GM12874 (cell line): ENCODE measurements around the gene BCAS4.

Experiments
- TF ChIP-seq, protein P1 (sequence below): IDR thresholded peaks from 2 replicates; pipeline ENCODE4 v1.5.1; 2011; ENCODE audit warnings: low read depth, mild to moderate bottlenecking, control low read depth, low read length, moderate library complexity; ENCODE audit not compliant: insufficient read depth

The BCAS4 gene

DNA sequence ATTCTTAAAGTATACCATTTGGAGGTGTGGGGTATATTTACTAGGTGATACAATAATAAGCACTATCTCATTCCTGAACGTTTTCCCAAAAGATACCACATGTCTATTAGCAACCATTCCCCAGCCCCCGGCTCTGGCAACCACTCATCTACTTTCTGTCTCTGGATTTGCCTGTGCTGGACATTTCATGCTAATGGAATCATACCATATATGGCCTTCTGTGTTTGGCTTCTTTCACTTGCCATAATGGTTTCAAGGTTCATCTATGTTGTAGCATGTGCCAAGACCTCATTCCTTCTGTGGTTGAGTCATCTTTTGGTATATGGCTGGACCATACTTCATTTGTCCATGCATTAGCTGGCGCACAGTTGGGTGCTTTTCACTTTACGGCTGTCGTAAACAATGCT, 39.7 kb downstream of the BCAS4 start:
- TF ChIP-seq, protein P1, sequence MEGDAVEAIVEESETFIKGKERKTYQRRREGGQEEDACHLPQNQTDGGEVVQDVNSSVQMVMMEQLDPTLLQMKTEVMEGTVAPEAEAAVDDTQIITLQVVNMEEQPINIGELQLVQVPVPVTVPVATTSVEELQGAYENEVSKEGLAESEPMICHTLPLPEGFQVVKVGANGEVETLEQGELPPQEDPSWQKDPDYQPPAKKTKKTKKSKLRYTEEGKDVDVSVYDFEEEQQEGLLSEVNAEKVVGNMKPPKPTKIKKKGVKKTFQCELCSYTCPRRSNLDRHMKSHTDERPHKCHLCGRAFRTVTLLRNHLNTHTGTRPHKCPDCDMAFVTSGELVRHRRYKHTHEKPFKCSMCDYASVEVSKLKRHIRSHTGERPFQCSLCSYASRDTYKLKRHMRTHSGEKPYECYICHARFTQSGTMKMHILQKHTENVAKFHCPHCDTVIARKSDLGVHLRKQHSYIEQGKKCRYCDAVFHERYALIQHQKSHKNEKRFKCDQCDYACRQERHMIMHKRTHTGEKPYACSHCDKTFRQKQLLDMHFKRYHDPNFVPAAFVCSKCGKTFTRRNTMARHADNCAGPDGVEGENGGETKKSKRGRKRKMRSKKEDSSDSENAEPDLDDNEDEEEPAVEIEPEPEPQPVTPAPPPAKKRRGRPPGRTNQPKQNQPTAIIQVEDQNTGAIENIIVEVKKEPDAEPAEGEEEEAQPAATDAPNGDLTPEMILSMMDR: no peak

DNA sequence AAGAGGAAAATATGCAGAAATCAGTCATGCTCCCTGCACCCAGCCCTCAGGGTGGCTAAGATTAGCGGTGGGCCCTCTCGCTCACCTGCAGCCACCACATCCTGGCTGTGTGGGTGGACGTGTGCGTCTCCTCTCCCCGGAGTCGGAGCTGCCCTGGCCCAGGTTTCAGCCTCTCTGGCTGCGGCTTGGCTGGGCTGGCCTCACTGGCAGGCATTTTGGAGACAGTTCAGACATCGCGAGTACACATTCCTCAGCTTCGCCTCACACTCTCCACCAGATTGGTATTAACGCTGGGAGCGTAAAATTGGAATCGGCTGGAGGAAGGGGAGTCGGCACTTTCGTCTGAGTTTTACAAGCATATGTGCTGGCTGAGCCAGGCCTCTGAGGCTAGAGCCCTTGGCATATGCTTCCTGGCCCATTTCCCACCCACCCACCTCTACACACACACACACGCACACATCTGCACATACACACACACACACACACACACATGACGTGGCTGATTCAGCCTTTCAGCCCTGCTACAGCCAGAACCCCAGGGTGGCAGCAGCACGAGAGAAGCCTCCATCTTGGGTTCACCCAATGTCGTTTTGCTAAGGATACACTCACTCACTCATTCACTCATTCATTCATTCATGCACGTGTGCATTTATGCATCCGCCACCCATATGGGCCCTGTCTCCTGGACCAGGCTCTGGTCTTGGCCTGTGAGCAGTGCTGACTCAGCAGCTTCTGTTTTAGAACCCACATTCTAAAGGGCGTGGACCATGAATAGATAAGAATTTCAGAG, 42.9 kb downstream of the BCAS4 start:
- TF ChIP-seq, protein P1: no peak

DNA sequence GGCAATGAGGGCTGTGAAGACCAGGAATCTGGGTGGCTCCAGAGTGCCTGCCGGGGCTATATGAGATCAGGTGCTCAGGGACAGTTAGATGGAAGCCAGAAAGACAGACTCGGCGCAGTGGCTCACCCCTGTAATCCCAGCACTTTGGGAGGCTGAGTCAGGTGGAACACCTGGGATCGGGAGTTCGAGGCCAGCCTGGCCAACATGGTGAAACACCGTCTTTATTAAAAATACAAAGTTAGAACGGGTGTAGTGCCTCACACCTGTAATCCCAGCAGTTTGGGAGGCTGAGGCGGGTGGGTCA, 43.4 kb downstream of the BCAS4 start:
- TF ChIP-seq, protein P1: no peak

DNA sequence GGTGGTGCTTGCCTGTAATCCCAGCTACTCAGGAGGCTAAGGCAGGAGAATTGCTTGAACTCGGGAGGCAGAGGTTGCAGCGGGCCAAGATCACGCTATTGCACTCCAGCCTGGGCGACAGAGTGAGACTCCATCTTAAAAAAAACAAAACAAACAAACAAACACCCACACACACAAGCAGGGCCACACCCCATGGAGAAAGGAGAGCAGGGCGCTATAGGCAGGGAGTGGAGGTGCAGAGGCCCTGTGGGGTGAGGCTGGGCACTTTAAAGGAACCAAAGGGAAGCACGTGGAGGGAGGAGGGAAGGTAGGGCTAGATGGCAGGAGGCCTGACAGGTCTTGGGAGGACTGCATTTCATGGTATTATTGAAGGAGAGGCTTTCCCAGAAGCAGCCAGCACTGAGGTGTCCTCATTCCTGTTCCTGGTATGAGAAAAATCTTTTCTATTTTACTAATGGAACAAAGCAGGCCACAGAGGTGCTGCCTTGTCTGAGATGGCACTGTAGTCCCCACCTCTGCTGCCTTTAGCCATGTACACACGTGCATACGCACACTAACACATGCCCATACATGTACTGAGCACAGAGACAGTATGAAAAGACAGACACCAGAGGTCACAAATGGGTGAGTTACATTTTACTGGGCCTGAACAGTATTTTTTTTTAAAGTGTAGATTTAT, 44.0 kb downstream of the BCAS4 start:
- TF ChIP-seq, protein P1: no peak

DNA sequence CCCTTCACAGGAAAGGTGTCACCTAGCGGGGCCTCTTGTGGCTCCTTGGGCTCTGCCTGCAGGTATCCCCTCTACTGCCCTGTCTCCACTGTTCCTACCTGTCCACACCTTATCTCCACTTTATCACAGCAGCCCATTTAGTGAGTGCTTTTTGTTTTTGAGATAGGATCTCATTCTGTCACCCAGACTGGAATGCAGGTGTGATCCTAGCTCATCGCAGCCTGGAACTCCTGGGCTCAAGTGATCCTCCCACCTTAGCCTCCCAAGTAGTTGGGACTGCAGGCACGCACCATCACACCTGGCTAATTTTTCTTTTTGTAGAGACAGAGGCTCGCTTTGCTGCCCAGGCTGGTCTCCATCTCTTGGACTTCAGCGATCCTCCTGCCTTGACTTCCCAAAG, 48.0 kb downstream of the BCAS4 start:
- TF ChIP-seq, protein P1: no peak

DNA sequence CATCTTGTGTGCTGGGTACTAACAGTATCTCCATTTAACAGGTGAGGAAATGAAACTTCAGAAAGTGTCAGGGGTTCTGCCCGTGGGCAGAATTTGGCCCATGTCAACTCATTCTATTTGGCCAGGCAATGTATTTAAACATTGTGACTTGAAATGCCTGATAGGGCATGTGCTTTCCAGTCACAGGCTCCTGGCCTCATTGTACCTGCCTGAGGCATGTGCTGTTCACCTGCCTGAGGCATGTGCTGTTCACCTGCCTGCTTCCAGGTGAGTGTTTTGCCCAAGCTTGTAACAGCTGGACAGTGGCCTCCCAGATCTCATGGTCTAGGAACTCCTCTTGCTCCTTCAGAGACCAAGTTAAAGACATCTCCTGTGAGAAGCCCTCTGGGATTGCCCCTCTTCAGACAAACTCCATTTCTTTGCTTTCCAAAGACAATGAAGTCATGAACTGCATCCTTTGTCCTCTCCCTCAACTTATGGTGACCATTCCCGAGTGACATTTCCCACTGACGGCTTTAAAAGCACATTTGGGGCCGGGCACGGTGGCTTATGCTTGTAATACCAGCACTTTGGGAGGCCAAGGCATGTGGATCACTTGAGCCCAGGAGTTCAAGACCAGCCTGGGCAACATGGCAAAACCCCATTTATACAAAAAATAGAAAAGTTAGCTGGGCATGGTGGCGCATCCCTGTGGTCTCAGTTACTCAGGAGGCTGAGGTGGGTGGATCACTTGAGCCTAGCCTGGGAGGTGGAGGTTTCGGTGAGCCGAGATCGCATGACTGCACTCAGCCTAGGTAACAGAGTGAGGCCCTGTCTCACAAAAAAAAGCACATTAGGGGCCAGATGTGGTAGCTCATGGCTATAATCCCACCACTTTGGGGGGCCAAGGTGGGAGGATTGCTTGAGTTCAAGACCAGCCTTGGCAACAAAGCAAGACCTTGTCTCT, 48.7 kb downstream of the BCAS4 start:
- TF ChIP-seq, protein P1: no peak
